GM12878 (cell line): ENCODE measurements around the gene PHF8. TPM values are rescaled to one million over a fixed set of nuclear protein-coding genes. Genes with fewer than 3 reads are reported as not detected.

Experiments
- ATAC-seq: fragments of 200-7000 bp; cut with Tn5 transposase; 3 replicates; pipeline ENCODE4 v1.9.1; 2020; ENCODE audit warnings: mild to moderate bottlenecking, moderate library complexity
- BruUV-seq: library from RNA; stranded (reverse); fragments of 400-500 nt; replicated peaks from 2 replicates; lab custom pipeline; 2021; lab: Mats Ljungman, UMichigan
- CTCF ChIA-PET: fragments of 300-600 bp; sonication (Branson Sonifier 250); formaldehyde crosslinking; extraction: SDS; loops from one replicate; lab custom pipeline; 2021; ENCODE audit warnings: inconsistent platforms; lab: Yijun Ruan, JAX
- POLR2A ChIA-PET: fragments of 350-600 bp; formaldehyde crosslinking; extraction: SDS; loops from one replicate; lab custom pipeline; 2021; ENCODE audit warnings: inconsistent platforms; lab: Charles Lee
- RAD21 ChIA-PET: fragments of 300-600 bp; sonication (Branson Sonifier 250); formaldehyde crosslinking; loops from one replicate; lab custom pipeline; 2023; ENCODE audit warnings: antibody characterized with exemption; ENCODE audit not compliant: unreplicated experiment; lab: Charles Lee
- SMC1A ChIA-PET: fragments of 300-600 bp; sonication (Branson Sonifier 250); formaldehyde crosslinking; loops from one replicate; lab custom pipeline; 2023; ENCODE audit not compliant: unreplicated experiment, uncharacterized antibody; lab: Charles Lee
- DNase-seq: peaks from one replicate; pipeline ENCODE4 v3.0.0-alpha.2; 2011; ENCODE audit warnings: low read depth, low spot score
- FAIRE-seq: peaks from 3 replicates; lab custom pipeline; 2011; peaks lifted over from hg19 to GRCh38; lab: Jason Lieb, UNC
- H2AFZ ChIP-seq: 2 replicates; pipeline ENCODE4 v1.6.0; 2011; ENCODE audit warnings: low read depth, low read length, control low read depth; ENCODE audit not compliant: control insufficient read depth
- H3K27ac ChIP-seq: 2 replicates; pipeline ENCODE4 v1.5.1; 2011; ENCODE audit warnings: control low read depth; ENCODE audit not compliant: control insufficient read depth, insufficient read depth
- H3K27me3 ChIP-seq, 2 experiments: replicated peaks in 1 of 2; 2 replicates each; pipeline versions ENCODE4 v1.6.0 to v1.6.1; 2011; ENCODE audit warnings: low read length in 1 of 2; ENCODE audit not compliant: control insufficient read depth in 2 of 2, insufficient read depth in 2 of 2
- H3K36me3 ChIP-seq, 2 experiments: 2 replicates each; pipeline ENCODE4 v1.5.1; 2011; ENCODE audit warnings: low read length in 1 of 2; ENCODE audit not compliant: control insufficient read depth in 2 of 2, insufficient read depth in 2 of 2
- H3K4me1 ChIP-seq: 2 replicates; pipeline ENCODE4 v1.6.1; 2011; ENCODE audit warnings: mild to moderate bottlenecking, low read length, moderate library complexity, mixed read lengths; ENCODE audit not compliant: control insufficient read depth, insufficient read depth
- H3K4me2 ChIP-seq: 2 replicates; pipeline ENCODE4 v1.6.0; 2011; ENCODE audit warnings: control low read depth; ENCODE audit not compliant: control insufficient read depth, insufficient read depth
- H3K4me3 ChIP-seq: fragments of 200-600 bp; sonication (generic); 2 replicates; pipeline ENCODE4 v1.5.1; 2016
- H3K79me2 ChIP-seq: 2 replicates; pipeline ENCODE4 v1.6.0; 2011; ENCODE audit warnings: low read length; ENCODE audit not compliant: control insufficient read depth, insufficient read depth
- H3K9ac ChIP-seq: 2 replicates; pipeline ENCODE4 v1.8.0; 2011; ENCODE audit warnings: low read length, control low read depth, mixed read lengths; ENCODE audit not compliant: control insufficient read depth, insufficient read depth
- H3K9me3 ChIP-seq: replicated peaks from 3 replicates; pipeline ENCODE4 v1.5.1; 2011; ENCODE audit warnings: mild to moderate bottlenecking, low read length; ENCODE audit not compliant: control insufficient read depth, insufficient read depth
- H4K20me1 ChIP-seq: 2 replicates; pipeline ENCODE4 v1.6.0; 2011; ENCODE audit not compliant: control insufficient read depth, insufficient read depth
- CBX5 ChIP-seq: sonication (generic); IDR thresholded peaks from 2 replicates; pipeline ENCODE4 v1.6.1; 2016; ENCODE audit warnings: low read depth, moderate library complexity, mild to moderate bottlenecking, inconsistent platforms
- GABPA ChIP-seq: IDR thresholded peaks from 2 replicates; pipeline ENCODE4 v1.6.1; 2014; ENCODE audit warnings: antibody characterized with exemption, low read depth, mild to moderate bottlenecking, inconsistent platforms
- IRF3 ChIP-seq: fragments of 450-650 bp; IDR thresholded peaks from 2 replicates; pipeline ENCODE4 v1.6.1; 2014; ENCODE audit warnings: mild to moderate bottlenecking
- SREBF2 ChIP-seq: IDR thresholded peaks from 2 replicates; pipeline ENCODE4 v1.6.1; 2012; ENCODE audit warnings: mild to moderate bottlenecking, low read length
- SUPT20H ChIP-seq: IDR thresholded peaks from 2 replicates; pipeline ENCODE4 v1.6.1; 2011; ENCODE audit warnings: low read depth, mild to moderate bottlenecking, low read length, moderate library complexity, borderline replicate concordance; ENCODE audit not compliant: control insufficient read depth
- USF1 ChIP-seq: IDR thresholded peaks from 2 replicates; pipeline ENCODE4 v1.6.1; 2011; ENCODE audit warnings: borderline replicate concordance, low read depth, mild to moderate bottlenecking, moderate library complexity, mixed read lengths, low read length; ENCODE audit not compliant: insufficient read depth; ENCODE audit errors: extremely low read length
- ZNF217 ChIP-seq: fragments of 450-650 bp; IDR thresholded peaks from 2 replicates; pipeline ENCODE4 v1.6.1; 2017; ENCODE audit warnings: antibody characterized with exemption, mild to moderate bottlenecking
- WGBS: methylation state at CpG from one replicate; pipeline ENCODE4 v1.1.6; 2016; ENCODE audit warnings: low lambda C conversion rate; ENCODE audit not compliant: insufficient replicate concordance, insufficient coverage; ENCODE audit errors: missing lambda C conversion rate; 5-methylcytosine and 5-hydroxymethylcytosine counted together
- in situ Hi-C: fragments of 300-500 bp; cut with MboI; formaldehyde crosslinking; loops from 9 replicates; pipeline ENCODE4 v1.14.3; 2018; ENCODE audit warnings: mixed read lengths
- intact Hi-C: fragments of 100-400 bp; cut with micrococcal nuclease; formaldehyde crosslinking; loops from one replicate; pipeline ENCODE4 v1.14.2; 2022; ENCODE audit not compliant: unreplicated experiment
- polyA plus RNA-seq, 11 experiments: library from polyadenylated mRNA; depleted of rRNA in 4 of 11; unstranded in 6 of 11; stranded (reverse) in 5 of 11; fragments of >200 nt; fragmentation: Nextera tagmentation in 4 of 11; fragmentation: Illumina TruSeq in 1 of 11; extraction: Ambion mirVana in 4 of 11; extraction: Trizol in 1 of 11; gene quantifications; 1 replicate in 1 of 11; 2 replicates in 10 of 11; pipeline versions ENCODE4 v1.2.1 to v1.2.3, GENCODE V29; 2011 to 2016; ENCODE audit warnings: inconsistent platforms in 2 of 11, missing spikeins in 2 of 11, low read depth in 1 of 11
- total RNA-seq, 4 experiments: library from RNA; depleted of rRNA in 3 of 4; stranded (reverse); fragments of >200 nt in 3 of 4; fragmentation: Illumina TruSeq in 1 of 4; extraction: Trizol in 1 of 4; gene quantifications; 2 replicates each; pipeline versions ENCODE4 v1.2.1 to v1.2.3, GENCODE V29; 2013 to 2021
- TF ChIP-seq, protein P1 (sequence below): fragments of 450-650 bp; formaldehyde crosslinking; IDR thresholded peaks from 2 replicates; pipeline ENCODE4 v1.4.0; 2022; ENCODE audit warnings: mild to moderate bottlenecking, moderate library complexity
- TF ChIP-seq, protein P2 (sequence below): fragments of 450-650 bp; IDR thresholded peaks from 2 replicates; pipeline ENCODE4 v1.6.1; 2017; ENCODE audit warnings: mild to moderate bottlenecking
- TF ChIP-seq, protein P3 (sequence below): fragments of 450-650 bp; formaldehyde crosslinking; IDR thresholded peaks from 2 replicates; pipeline ENCODE4 v1.5.0; 2022; ENCODE audit warnings: mild to moderate bottlenecking, missing genetic modification characterization

Gene PHF8
- total and polyA plus RNA-seq, 10 of the 15 experiments (the other 5 are each of a cell fraction or from before 2014, with no cell fraction given), result 2.4 to 23.7 (median 12.7) TPM

- Histone ChIP-seq H3K27me3 (no peaks in the 10 kb centered on the region), H2AFZ (no peak overlapping the region), H3K4me1 (no peaks in the 10 kb centered on the region), H3K9me3 (no peaks in the 10 kb centered on the region), H3K79me2 (no peaks in the 10 kb centered on the region), H3K36me3 (no peaks in the 10 kb centered on the region), H3K4me3 (no peak overlapping the region), H3K9ac (no peak overlapping the region), H4K20me1 (no peaks in the 10 kb centered on the region), H3K27ac (no peak overlapping the region), H3K4me2 (no peak overlapping the region)
- ChIA-PET CTCF (no interaction called here), RAD21 (no interaction called here), POLR2A (no interaction called here), SMC1A (no interaction called here)
- intact Hi-C loops, result no loop called here
- in situ Hi-C loops, result no loop called here
- ATAC-seq (no peak), DNase-seq (no peak), FAIRE-seq (no peak)
- 14% methylated on average over 2 of the region's 2 CpGs for WGBS
- no TSS peak for BruUV-seq
- TF ChIP-seq USF1 (no peak), SUPT20H (no peak), GABPA (no peak), IRF3 (no peak), ZNF217 (no peak), CBX5 (no peak), SREBF2 (no peak)
- TF ChIP-seq, protein P1, sequence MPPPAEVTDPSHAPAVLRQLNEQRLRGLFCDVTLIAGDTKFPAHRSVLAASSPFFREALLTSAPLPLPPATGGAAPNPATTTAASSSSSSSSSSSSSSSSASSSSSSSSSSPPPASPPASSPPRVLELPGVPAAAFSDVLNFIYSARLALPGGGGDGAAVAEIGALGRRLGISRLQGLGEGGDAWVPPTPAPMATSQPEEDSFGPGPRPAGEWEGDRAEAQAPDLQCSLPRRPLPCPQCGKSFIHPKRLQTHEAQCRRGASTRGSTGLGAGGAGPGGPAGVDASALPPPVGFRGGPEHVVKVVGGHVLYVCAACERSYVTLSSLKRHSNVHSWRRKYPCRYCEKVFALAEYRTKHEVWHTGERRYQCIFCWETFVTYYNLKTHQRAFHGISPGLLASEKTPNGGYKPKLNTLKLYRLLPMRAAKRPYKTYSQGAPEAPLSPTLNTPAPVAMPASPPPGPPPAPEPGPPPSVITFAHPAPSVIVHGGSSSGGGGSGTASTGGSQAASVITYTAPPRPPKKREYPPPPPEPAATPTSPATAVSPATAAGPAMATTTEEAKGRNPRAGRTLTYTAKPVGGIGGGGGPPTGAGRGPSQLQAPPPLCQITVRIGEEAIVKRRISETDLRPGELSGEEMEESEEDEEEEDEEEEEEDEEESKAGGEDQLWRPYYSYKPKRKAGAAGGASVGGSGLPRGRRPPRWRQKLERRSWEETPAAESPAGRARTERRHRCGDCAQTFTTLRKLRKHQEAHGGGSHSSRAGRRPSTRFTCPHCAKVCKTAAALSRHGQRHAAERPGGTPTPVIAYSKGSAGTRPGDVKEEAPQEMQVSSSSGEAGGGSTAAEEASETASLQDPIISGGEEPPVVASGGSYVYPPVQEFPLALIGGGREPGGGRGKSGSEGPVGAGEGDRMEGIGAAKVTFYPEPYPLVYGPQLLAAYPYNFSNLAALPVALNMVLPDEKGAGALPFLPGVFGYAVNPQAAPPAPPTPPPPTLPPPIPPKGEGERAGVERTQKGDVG (CRISPR knock-in tag), result no peak
- TF ChIP-seq, protein P2, sequence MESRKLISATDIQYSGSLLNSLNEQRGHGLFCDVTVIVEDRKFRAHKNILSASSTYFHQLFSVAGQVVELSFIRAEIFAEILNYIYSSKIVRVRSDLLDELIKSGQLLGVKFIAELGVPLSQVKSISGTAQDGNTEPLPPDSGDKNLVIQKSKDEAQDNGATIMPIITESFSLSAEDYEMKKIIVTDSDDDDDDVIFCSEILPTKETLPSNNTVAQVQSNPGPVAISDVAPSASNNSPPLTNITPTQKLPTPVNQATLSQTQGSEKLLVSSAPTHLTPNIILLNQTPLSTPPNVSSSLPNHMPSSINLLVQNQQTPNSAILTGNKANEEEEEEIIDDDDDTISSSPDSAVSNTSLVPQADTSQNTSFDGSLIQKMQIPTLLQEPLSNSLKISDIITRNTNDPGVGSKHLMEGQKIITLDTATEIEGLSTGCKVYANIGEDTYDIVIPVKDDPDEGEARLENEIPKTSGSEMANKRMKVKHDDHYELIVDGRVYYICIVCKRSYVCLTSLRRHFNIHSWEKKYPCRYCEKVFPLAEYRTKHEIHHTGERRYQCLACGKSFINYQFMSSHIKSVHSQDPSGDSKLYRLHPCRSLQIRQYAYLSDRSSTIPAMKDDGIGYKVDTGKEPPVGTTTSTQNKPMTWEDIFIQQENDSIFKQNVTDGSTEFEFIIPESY, result no peak
- TF ChIP-seq, protein P3, sequence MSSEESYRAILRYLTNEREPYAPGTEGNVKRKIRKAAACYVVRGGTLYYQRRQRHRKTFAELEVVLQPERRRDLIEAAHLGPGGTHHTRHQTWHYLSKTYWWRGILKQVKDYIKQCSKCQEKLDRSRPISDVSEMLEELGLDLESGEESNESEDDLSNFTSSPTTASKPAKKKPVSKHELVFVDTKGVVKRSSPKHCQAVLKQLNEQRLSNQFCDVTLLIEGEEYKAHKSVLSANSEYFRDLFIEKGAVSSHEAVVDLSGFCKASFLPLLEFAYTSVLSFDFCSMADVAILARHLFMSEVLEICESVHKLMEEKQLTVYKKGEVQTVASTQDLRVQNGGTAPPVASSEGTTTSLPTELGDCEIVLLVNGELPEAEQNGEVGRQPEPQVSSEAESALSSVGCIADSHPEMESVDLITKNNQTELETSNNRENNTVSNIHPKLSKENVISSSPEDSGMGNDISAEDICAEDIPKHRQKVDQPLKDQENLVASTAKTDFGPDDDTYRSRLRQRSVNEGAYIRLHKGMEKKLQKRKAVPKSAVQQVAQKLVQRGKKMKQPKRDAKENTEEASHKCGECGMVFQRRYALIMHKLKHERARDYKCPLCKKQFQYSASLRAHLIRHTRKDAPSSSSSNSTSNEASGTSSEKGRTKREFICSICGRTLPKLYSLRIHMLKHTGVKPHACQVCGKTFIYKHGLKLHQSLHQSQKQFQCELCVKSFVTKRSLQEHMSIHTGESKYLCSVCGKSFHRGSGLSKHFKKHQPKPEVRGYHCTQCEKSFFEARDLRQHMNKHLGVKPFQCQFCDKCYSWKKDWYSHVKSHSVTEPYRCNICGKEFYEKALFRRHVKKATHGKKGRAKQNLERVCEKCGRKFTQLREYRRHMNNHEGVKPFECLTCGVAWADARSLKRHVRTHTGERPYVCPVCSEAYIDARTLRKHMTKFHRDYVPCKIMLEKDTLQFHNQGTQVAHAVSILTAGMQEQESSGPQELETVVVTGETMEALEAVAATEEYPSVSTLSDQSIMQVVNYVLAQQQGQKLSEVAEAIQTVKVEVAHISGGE (CRISPR knock-in tag), result no peak
Observed at GRCh38 chrX:54063361-54063760, 19.1 kb upstream of the PHF8 start.
